Skeletal muscle tissue (tissue), 4 donors: ENCODE measurements around the gene FRMD1. TPM values are rescaled to one million over a fixed set of nuclear protein-coding genes. Genes with fewer than 3 reads are reported as not detected.

Experiments used
- H3K27ac ChIP-seq: one replicate; pipeline ENCODE4 v1.7.0; 2013; ENCODE audit warnings: mild to moderate bottlenecking, low read depth, low read length, inconsistent platforms
- H3K27me3 ChIP-seq, 3 donors: one replicate each; pipeline ENCODE4 v1.7.0; 2013; ENCODE audit warnings: low read length in 3 of 3; ENCODE audit not compliant: control insufficient read depth in 3 of 3, insufficient read depth in 3 of 3
- H3K36me3 ChIP-seq, 3 donors: one replicate each; pipeline ENCODE4 v1.7.0; 2013; ENCODE audit warnings: low read length in 3 of 3; ENCODE audit not compliant: control insufficient read depth in 3 of 3, insufficient read depth in 3 of 3
- H3K4me1 ChIP-seq, 3 donors: one replicate each; pipeline ENCODE4 v1.7.0; 2013; ENCODE audit warnings: low read length in 3 of 3, mild to moderate bottlenecking in 3 of 3; ENCODE audit not compliant: control insufficient read depth in 3 of 3, insufficient read depth in 3 of 3
- H3K4me3 ChIP-seq, 3 donors: one replicate each; pipeline ENCODE4 v1.7.0; 2013; ENCODE audit warnings: low read length in 3 of 3
- H3K9ac ChIP-seq, 3 donors: one replicate each; pipeline ENCODE4 v1.7.0; 2013; ENCODE audit warnings: low read length in 3 of 3, mild to moderate bottlenecking in 3 of 3, moderate library complexity in 2 of 3, low read depth in 1 of 3
- H3K9me3 ChIP-seq, 3 donors: one replicate each; pipeline ENCODE4 v1.7.0; 2013; ENCODE audit warnings: low read length in 3 of 3; ENCODE audit not compliant: control insufficient read depth in 3 of 3
- total RNA-seq: library from RNA; depleted of rRNA; stranded (reverse); fragments of >200 nt; gene quantifications from one replicate; pipeline ENCODE4 v1.2.3, GENCODE V29; 2014
- donor health status: Osteomylitis.

The FRMD1 gene
- not detected for total RNA-seq

GRCh38 chr6:168078943-168079405 lies at the start of gene FRMD1:
Gene FRMD1 (minus strand): TSS chr6:168079212. CDS start chr6:168079094, 118 bp downstream.
- peaks cover 0 to 3% (median 0%) of the 10 kb centered on the region in 3 donors for H3K27me3 ChIP-seq
- peaks cover 8 to 17% (median 14%) of the 10 kb centered on the region in 3 donors for H3K4me1 ChIP-seq
- H3K27ac ChIP-seq, result no peak within 1 kb of the TSS
- peak within 1 kb of the TSS in 2 of 3 donors; percentile 52 for H3K4me3 ChIP-seq
- H3K9me3 ChIP-seq, result no peaks in the 10 kb centered on the region
- peak within 1 kb of the TSS; percentile 20 to 66 (median 48) for H3K9ac ChIP-seq
- peaks cover 0 to 8% (median 0%) of the 10 kb centered on the region in 3 donors for H3K36me3 ChIP-seq

DNA sequence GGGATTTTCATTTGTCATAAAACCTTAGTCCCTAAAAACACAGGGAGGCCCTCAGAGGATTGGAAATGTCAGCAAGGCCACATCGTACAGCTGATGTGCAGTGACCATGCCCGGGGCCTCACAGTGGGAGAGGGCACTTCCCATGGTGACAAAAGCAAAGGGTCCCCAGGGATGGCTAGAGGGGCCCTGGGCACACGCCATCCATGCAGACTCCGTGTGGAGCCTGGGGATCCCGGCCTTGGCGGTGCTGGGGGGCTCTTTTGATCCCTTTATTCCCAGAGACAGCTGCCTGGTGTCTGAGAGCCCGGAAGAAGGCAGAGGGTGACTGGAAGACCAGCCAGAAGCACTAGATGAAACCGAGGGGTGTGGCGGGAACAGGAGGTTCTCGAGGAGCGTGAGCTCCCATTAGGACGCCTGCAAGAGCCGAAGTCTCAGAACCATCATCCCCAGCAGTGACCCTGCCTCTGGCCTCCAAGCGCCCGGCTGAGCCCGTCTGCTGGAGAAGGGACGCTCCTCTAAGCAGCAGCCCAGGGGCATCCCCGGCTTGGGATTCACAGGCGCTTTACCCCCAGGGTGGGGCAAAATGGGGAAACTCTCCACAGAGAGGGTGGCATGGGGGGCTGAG lies 49.1 kb upstream of the FRMD1 start:
- no peaks in the 10 kb centered on the region for H3K36me3 ChIP-seq
- no peak overlapping the region for H3K4me3 ChIP-seq
- H3K27me3 ChIP-seq, result peaks cover 4 to 13% (median 5%) of the 10 kb centered on the region in 3 donors
- H3K27ac ChIP-seq, result no peak overlapping the region
- H3K9ac ChIP-seq, result no peak overlapping the region
- no peaks in the 10 kb centered on the region for H3K9me3 ChIP-seq
- peaks cover 19 to 21% (median 19%) of the 10 kb centered on the region in 3 donors for H3K4me1 ChIP-seq

GRCh38 chr6:168127384-168127868 lies 48.4 kb upstream of the FRMD1 start:
- peaks cover 4 to 13% (median 5%) of the 10 kb centered on the region in 3 donors for H3K27me3 ChIP-seq
- H3K9ac ChIP-seq, result peak overlapping the region in 1 of 3 donors; percentile 16
- H3K27ac ChIP-seq, result no peak overlapping the region
- peaks cover 12 to 15% (median 12%) of the 10 kb centered on the region in 3 donors for H3K4me1 ChIP-seq
- H3K36me3 ChIP-seq, result no peaks in the 10 kb centered on the region
- H3K4me3 ChIP-seq, result no peak overlapping the region
- H3K9me3 ChIP-seq, result no peaks in the 10 kb centered on the region

GRCh38 chr6:168126566-168127383 lies 47.8 kb upstream of the FRMD1 start:
- H3K27me3 ChIP-seq, result peaks cover 4 to 13% (median 5%) of the 10 kb centered on the region in 3 donors
- peaks cover 6 to 10% (median 7%) of the 10 kb centered on the region in 3 donors for H3K4me1 ChIP-seq

GRCh38 chr6:168125429-168126001 lies 46.5 kb upstream of the FRMD1 start:
- Histone ChIP-seq H3K36me3 (no peaks in the 10 kb centered on the region), H3K9ac (no peak overlapping the region), H3K9me3 (no peaks in the 10 kb centered on the region), H3K27me3 (peaks cover 0 to 1% (median 0%) of the 10 kb centered on the region in 3 donors), H3K4me3 (no peak overlapping the region), H3K4me1 (peaks cover 6 to 10% (median 7%) of the 10 kb centered on the region in 3 donors), H3K27ac (no peak overlapping the region)

More at GRCh38 chr6:168126566-168127383, 47.8 kb upstream of the FRMD1 start:
- Histone ChIP-seq H3K9ac (no peak overlapping the region), H3K9me3 (no peaks in the 10 kb centered on the region), H3K36me3 (no peaks in the 10 kb centered on the region), H3K4me3 (no peak overlapping the region), H3K27ac (no peak overlapping the region)

DNA sequence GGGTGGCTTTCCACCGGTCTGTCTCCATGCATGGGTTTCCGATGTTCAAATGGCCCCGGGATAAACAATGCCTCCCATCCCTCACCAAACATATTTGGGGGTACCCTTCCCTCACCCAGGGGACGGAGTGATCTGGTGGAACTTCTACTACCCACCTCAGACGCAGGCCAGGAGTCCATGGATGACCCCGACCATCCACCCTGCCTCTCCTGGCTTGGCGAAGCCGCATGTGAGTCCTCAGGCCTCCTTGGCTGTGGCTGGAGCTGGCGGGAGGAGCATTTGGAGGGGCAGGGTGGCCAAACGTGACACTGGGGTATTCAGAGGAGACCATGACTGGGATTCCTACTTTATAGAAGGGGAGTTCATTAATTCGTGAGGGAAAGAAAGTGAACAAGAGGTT lies 45.9 kb upstream of the FRMD1 start:
- no peaks in the 10 kb centered on the region for H3K27me3 ChIP-seq
- no peaks in the 10 kb centered on the region for H3K36me3 ChIP-seq
- no peaks in the 10 kb centered on the region for H3K9me3 ChIP-seq
- no peak overlapping the region for H3K4me3 ChIP-seq
- H3K9ac ChIP-seq, result no peak overlapping the region
- no peak overlapping the region for H3K27ac ChIP-seq
- peaks cover 6 to 10% (median 7%) of the 10 kb centered on the region in 3 donors for H3K4me1 ChIP-seq

DNA sequence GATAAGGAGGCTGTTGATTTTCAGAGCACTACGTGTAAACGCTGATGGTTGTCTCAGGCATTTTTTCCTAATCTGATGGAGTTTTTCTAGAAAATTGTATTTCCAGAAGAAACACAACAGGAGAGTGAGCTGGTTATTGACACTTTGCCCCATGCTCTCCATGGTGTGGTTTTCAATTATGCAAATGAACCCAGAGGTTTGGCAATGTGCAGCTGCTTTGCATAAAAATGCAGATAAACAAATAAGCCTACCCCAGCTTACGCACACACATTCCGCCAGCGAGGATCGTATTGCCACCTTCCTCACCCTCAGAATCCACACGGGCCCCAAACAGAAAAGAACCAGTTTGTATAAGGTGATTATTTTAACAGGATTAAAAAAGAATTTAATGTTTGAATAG lies 45.1 kb upstream of the FRMD1 start:
- no peak overlapping the region for H3K4me3 ChIP-seq
- H3K27me3 ChIP-seq, result no peaks in the 10 kb centered on the region
- H3K9me3 ChIP-seq, result no peaks in the 10 kb centered on the region
- H3K4me1 ChIP-seq, result peaks cover 6 to 10% (median 7%) of the 10 kb centered on the region in 3 donors
- no peak overlapping the region for H3K9ac ChIP-seq
- H3K36me3 ChIP-seq, result no peaks in the 10 kb centered on the region
- no peak overlapping the region for H3K27ac ChIP-seq

DNA sequence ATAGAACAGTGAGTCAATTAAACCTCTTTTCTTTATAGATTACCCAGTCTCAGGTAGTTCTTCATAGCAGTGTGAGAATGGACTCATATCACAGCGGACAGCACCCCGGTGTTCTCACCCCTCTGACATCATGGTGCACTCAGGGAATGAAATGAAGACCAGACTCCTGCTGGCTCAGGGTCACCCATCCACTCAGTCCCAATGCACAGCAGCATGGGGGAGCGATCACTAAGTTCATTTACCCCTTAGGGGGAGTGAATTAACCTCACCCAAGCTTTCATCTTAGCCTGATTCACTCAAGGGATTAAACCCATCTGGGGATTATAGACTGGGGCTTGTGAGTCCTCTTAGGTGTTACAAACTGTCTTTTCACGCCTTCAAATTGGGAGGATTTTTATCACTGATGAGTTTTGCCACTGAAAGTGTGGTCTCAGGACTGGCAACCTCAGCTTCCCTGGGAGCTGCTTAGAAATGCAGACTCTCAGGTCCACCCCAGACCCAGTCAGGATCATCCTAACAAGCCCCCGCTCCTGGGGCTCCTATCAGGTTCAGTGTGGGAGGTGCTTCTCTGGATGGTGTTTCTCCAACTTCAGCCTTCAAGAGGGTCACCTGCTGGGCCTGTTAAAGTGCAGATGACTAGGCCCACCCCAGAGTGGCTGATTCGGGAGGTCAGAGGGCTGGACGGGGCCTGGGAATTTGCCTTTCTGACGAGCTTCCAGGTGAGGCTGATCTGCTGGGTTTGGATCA lies 44.3 kb upstream of the FRMD1 start:
- Histone ChIP-seq H3K4me3 (no peak overlapping the region), H3K9me3 (no peaks in the 10 kb centered on the region), H3K27me3 (no peaks in the 10 kb centered on the region), H3K36me3 (no peaks in the 10 kb centered on the region), H3K27ac (no peak overlapping the region), H3K9ac (no peak overlapping the region), H3K4me1 (peaks cover 6 to 10% (median 7%) of the 10 kb centered on the region in 3 donors)

- H3K27ac ChIP-seq, result no peak overlapping the region
- no peak overlapping the region for H3K9ac ChIP-seq
- peaks cover 2 to 7% (median 4%) of the 10 kb centered on the region in 3 donors for H3K4me1 ChIP-seq
- H3K9me3 ChIP-seq, result no peaks in the 10 kb centered on the region
- no peak overlapping the region for H3K4me3 ChIP-seq
- H3K27me3 ChIP-seq, result no peaks in the 10 kb centered on the region
- no peaks in the 10 kb centered on the region for H3K36me3 ChIP-seq
These were observed 43.5 kb upstream of the FRMD1 start for GRCh38 chr6:168122521-168122920.
